ENCODE results near the gene MON2.

DNA sequence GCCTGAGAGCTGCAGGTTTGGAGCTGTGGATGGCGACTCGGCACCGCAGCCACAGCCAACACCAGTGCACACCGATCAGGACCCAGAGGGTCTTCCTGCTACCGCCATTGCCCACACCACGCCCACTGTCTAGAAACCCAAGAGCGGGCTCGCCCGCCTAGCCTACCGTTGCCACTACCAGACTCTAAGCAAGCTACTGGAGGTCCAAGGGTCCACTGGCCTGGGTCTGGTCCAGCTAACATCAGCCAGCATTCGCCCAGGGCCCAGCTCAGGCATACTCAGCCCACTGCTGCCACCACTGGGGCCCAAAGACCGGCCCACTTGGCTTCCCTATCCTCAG lies 30.5 kb upstream of the MON2 start:
- TF ChIP-seq CTCF (CRISPR knock-in tag; IDR thresholded peaks at IDR 0.05) = no peak
- no peak for TF ChIP-seq GFI1 (CRISPR knock-in tag; IDR thresholded peaks at IDR 0.05; ENCODE audit: borderline replicate concordance)
- TF ChIP-seq KDM1A (CRISPR knock-in tag; IDR thresholded peaks at IDR 0.05) = no peak
- TF ChIP-seq, protein P1, sequence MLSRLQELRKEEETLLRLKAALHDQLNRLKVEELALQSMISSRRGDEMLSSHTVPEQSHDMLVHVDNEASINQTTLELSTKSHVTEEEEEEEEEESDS (CRISPR knock-in tag; IDR thresholded peaks at IDR 0.05; ENCODE audit: borderline replicate concordance) = no peak
- no peak for TF ChIP-seq THAP11 (CRISPR knock-in tag; IDR thresholded peaks at IDR 0.05)
